ENCODE data around the gene PDCL3. TPM values are rescaled to one million over a fixed set of nuclear protein-coding genes. Genes with fewer than 3 reads are reported as not detected.

PDCL3 gene
- total RNA-seq, 1 donor from 2014 or later, result 35.3 TPM

GRCh38 chr2:100560216-100560830 is 2.5 kb upstream of the PDCL3 start:
- intact Hi-C loops (cut with micrococcal nuclease), result loop anchor here (5.0 to 10.0 kb wide), 3 partner anchors 1014 to 1406 kb away; partner anchors contain the start of genes LIPT1 and TSGA10

- intact Hi-C loops (cut with micrococcal nuclease), result loop anchor here (5.0 to 10.0 kb wide), 3 partner anchors 1014 to 1406 kb away; partner anchors contain the start of genes LIPT1 and TSGA10
These were observed 1.6 kb upstream of the PDCL3 start for GRCh38 chr2:100561191-100561590.

GRCh38 chr2:100563407-100564247 is 834 bp downstream of the PDCL3 start:
- intact Hi-C loops (cut with micrococcal nuclease), result loop anchor here (2.0 to 10.0 kb wide), 8 partner anchors 137 to 1409 kb away; partner anchors contain the start of genes LIPT1, MITD1, MRPL30 and REV1

GRCh38 chr2:100568989-100569388 is 6.2 kb downstream of the PDCL3 start:
- intact Hi-C loops (cut with micrococcal nuclease), result loop anchor here (1.0 to 10.0 kb wide), 4 partner anchors 11 to 1414 kb away; partner anchors contain the start of genes LIPT1 and TSGA10

GRCh38 chr2:100571668-100572067 is 8.9 kb downstream of the PDCL3 start:
- intact Hi-C loops (cut with micrococcal nuclease), result no loop called here

GRCh38 chr2:100577777-100578176 is 15.0 kb downstream of the PDCL3 start:
- intact Hi-C loops (cut with micrococcal nuclease), result no loop called here

- intact Hi-C loops (cut with micrococcal nuclease), result loop anchor here (1.0 to 10.0 kb wide), 9 partner anchors 8 to 1674 kb away; partner anchors contain the start of genes PDCL3, RFX8 and RNF149
These were observed 17.8 kb downstream of the PDCL3 start for GRCh38 chr2:100580367-100581276.

- intact Hi-C loops (cut with micrococcal nuclease), result loop anchor here (1.0 to 10.0 kb wide), 6 partner anchors 154 to 1674 kb away; partner anchors contain the start of genes RFX8 and RNF149
These were observed 18.5 kb downstream of the PDCL3 start for GRCh38 chr2:100581277-100581612.

- intact Hi-C loops (cut with micrococcal nuclease), result loop anchor here (5.0 to 10.0 kb wide), 6 partner anchors 33 to 1670 kb away; partner anchors contain the start of genes RFX8 and RNF149
These were observed 22.0 kb downstream of the PDCL3 start for GRCh38 chr2:100584816-100585215.

GRCh38 chr2:100588071-100588786 is 25.4 kb downstream of the PDCL3 start:
- intact Hi-C loops (cut with micrococcal nuclease), result loop anchor here (1.0 to 10.0 kb wide), 10 partner anchors 8 to 1667 kb away; partner anchors contain the start of genes CNOT11, PDCL3 and RFX8

- intact Hi-C loops (cut with micrococcal nuclease), result loop anchor here (2.0 to 10.0 kb wide), 6 partner anchors 37 to 1665 kb away; partner anchors contain the start of genes CNOT11 and RFX8
These were observed 26.7 kb downstream of the PDCL3 start for GRCh38 chr2:100589527-100589926.

- intact Hi-C loops (cut with micrococcal nuclease), result no loop called here
These were observed 29.4 kb downstream of the PDCL3 start for GRCh38 chr2:100592226-100592625.

GRCh38 chr2:100596465-100596864 is 33.7 kb downstream of the PDCL3 start:
- intact Hi-C loops (cut with micrococcal nuclease), result no loop called here

GRCh38 chr2:100599566-100599965 is 36.8 kb downstream of the PDCL3 start:
- intact Hi-C loops (cut with micrococcal nuclease), result no loop called here

GRCh38 chr2:100601661-100602060 is 38.9 kb downstream of the PDCL3 start:
- intact Hi-C loops (cut with micrococcal nuclease), result no loop called here

- intact Hi-C loops (cut with micrococcal nuclease), result no loop called here
These were observed 40.6 kb downstream of the PDCL3 start for GRCh38 chr2:100603414-100603813.

- intact Hi-C loops (cut with micrococcal nuclease), result no loop called here
These were observed 41.3 kb downstream of the PDCL3 start for GRCh38 chr2:100603948-100604633.

GRCh38 chr2:100606332-100606725 is 43.5 kb downstream of the PDCL3 start:
- intact Hi-C loops (cut with micrococcal nuclease), result loop anchor here (1.0 to 5.0 kb wide), 4 partner anchors 179 to 598 kb away; partner anchors contain the start of gene TBC1D8

GRCh38 chr2:100606726-100607343 is 44.0 kb downstream of the PDCL3 start:
- intact Hi-C loops (cut with micrococcal nuclease), result loop anchor here (1.0 to 5.0 kb wide), 4 partner anchors 180 to 598 kb away; partner anchors contain the start of gene TBC1D8
